ENCODE results near the gene PTPN20.

GRCh38 chr10:47042199-47042473 lies 130.9 kb downstream of the PTPN20 start:
- TF ChIP-seq CTCF (conservative IDR thresholded peaks at IDR 0.05) (no peak), ZFX (IDR thresholded peaks at IDR 0.05) (no peak)

Measured in C4-2B (cell line).